HepG2 (cell line): ENCODE results near the gene TMEM129. TPM values are rescaled to one million over a fixed set of nuclear protein-coding genes. Genes with fewer than 3 reads are reported as not detected.

Experiments used
- ATAC-seq: fragments of 200-7000 bp; cut with Tn5 transposase; 3 replicates; pipeline ENCODE4 v1.9.1; 2020; ENCODE audit warnings: mild to moderate bottlenecking, moderate library complexity
- BruUV-seq: library from RNA; stranded (reverse); fragments of 400-500 nt; replicated peaks from 2 replicates; lab custom pipeline; 2021; lab: Mats Ljungman, UMichigan
- CTCF ChIA-PET: fragments of 300-600 bp; formaldehyde crosslinking; extraction: SDS; loops from one replicate; lab custom pipeline; 2021; ENCODE audit warnings: low total read pairs, inconsistent platforms, low intra/inter-chr PET ratio; lab: Yijun Ruan, JAX
- POLR2A ChIA-PET: fragments of 350-600 bp; sonication (Branson Sonifier 250); formaldehyde crosslinking; loops from one replicate; lab custom pipeline; 2020; ENCODE audit warnings: antibody characterized with exemption, inconsistent platforms; lab: Yijun Ruan, JAX
- DNase-seq: peaks from one replicate; pipeline ENCODE4 v3.0.0-alpha.2; 2015; ENCODE audit warnings: low spot score
- FAIRE-seq: peaks from 3 replicates; lab custom pipeline; 2011; peaks lifted over from hg19 to GRCh38; lab: Jason Lieb, UNC
- H2AFZ ChIP-seq: one replicate; pipeline ENCODE4 v1.6.1; 2011; ENCODE audit warnings: low read length, inconsistent platforms
- H3K27ac ChIP-seq: fragments of 300-600 bp; 3 replicates; pipeline ENCODE4 v1.8.0; 2011; ENCODE audit warnings: mixed run types, mild to moderate bottlenecking, mixed read lengths, low read length, inconsistent platforms; ENCODE audit not compliant: insufficient read depth; ENCODE audit errors: extremely low read length
- H3K27me3 ChIP-seq, 2 experiments: fragments of 200-600 bp in 1 of 2; 2 replicates in 1 of 2; 3 replicates in 1 of 2; pipeline versions ENCODE4 v1.6.0 to v1.8.0; 2011; ENCODE audit warnings: low read length in 2 of 2, mild to moderate bottlenecking in 2 of 2, moderate library complexity in 2 of 2, inconsistent platforms in 1 of 2; ENCODE audit not compliant: insufficient read depth in 2 of 2, control insufficient read depth in 1 of 2
- H3K36me3 ChIP-seq, 2 experiments: fragments of 200-600 bp in 1 of 2; replicated peaks in 1 of 2; 2 replicates in 1 of 2; 3 replicates in 1 of 2; pipeline versions ENCODE4 v1.5.1 to v1.8.0; 2011; ENCODE audit warnings: low read length in 2 of 2, inconsistent platforms in 1 of 2; ENCODE audit not compliant: insufficient read depth in 2 of 2, control insufficient read depth in 1 of 2
- H3K4me1 ChIP-seq: 2 replicates; pipeline ENCODE4 v1.5.1; 2012; ENCODE audit warnings: low read length, inconsistent platforms; ENCODE audit not compliant: insufficient read depth
- H3K4me2 ChIP-seq: 2 replicates; pipeline ENCODE4 v1.6.0; 2011; ENCODE audit warnings: low read depth, low read length, inconsistent platforms
- H3K4me3 ChIP-seq, 3 experiments: fragments of 200-600 bp in 1 of 3; sonication (generic), shearing (Covaris generic) in 1 of 3; replicated peaks in 1 of 3; 2 replicates each; pipeline ENCODE4 v1.5.1; 2011 to 2016; ENCODE audit warnings: low read length in 3 of 3, inconsistent platforms in 2 of 3, low read depth in 2 of 3, mild to moderate bottlenecking in 2 of 3, control low read depth in 1 of 3, mixed read lengths in 1 of 3; ENCODE audit not compliant: insufficient read depth in 1 of 3
- H3K79me2 ChIP-seq: one replicate; pipeline ENCODE4 v1.6.1; 2011; ENCODE audit warnings: low read length, inconsistent platforms; ENCODE audit not compliant: insufficient read depth
- H3K9ac ChIP-seq: 2 replicates; pipeline ENCODE4 v1.6.0; 2011; ENCODE audit warnings: mild to moderate bottlenecking, low read depth, low read length, inconsistent platforms; ENCODE audit not compliant: insufficient read depth
- H3K9me3 ChIP-seq: 2 replicates; pipeline ENCODE4 v1.5.1; 2012; ENCODE audit warnings: mild to moderate bottlenecking, low read length
- H4K20me1 ChIP-seq: 2 replicates; pipeline ENCODE4 v1.6.0; 2011; ENCODE audit warnings: inconsistent platforms, mild to moderate bottlenecking, low read length, moderate library complexity; ENCODE audit not compliant: insufficient read depth
- ETV6 ChIP-seq: sonication (generic); formaldehyde crosslinking; conservative IDR thresholded peaks from 2 replicates; pipeline ENCODE4 v1.4.0; 2020; ENCODE audit warnings: missing genetic modification reagents
- MXD4 ChIP-seq: IDR thresholded peaks from 2 replicates; pipeline ENCODE4 v1.6.1; 2016; ENCODE audit warnings: mild to moderate bottlenecking, missing biosample characterization, missing genetic modification reagents
- PCBP1 ChIP-seq: fragments of 200-400 bp; formaldehyde crosslinking; IDR thresholded peaks from 2 replicates; pipeline ENCODE4 v1.6.1; 2017; ENCODE audit warnings: mild to moderate bottlenecking, low read depth, low read length, borderline replicate concordance
- SP140L ChIP-seq: sonication (generic); formaldehyde crosslinking; IDR thresholded peaks from 2 replicates; pipeline ENCODE4 v1.4.0; 2020; ENCODE audit warnings: missing genetic modification reagents, borderline replicate concordance
- SRF ChIP-seq: IDR thresholded peaks from 2 replicates; pipeline ENCODE4 v1.6.1; 2011; ENCODE audit warnings: mild to moderate bottlenecking, low read depth, low read length, moderate library complexity
- ZNF616 ChIP-seq: sonication (generic); formaldehyde crosslinking; IDR thresholded peaks from 2 replicates; pipeline ENCODE4 v1.5.0; 2020; ENCODE audit warnings: low read depth, mild to moderate bottlenecking, missing genetic modification reagents
- ZSCAN31 ChIP-seq: sonication (generic); formaldehyde crosslinking; IDR thresholded peaks from 2 replicates; pipeline ENCODE4 v1.5.0; 2020; ENCODE audit warnings: low read depth, mild to moderate bottlenecking, missing genetic modification reagents
- WGBS: methylation state at CpG from one replicate; pipeline ENCODE4 v1.1.6; 2017; ENCODE audit warnings: low lambda C conversion rate; 5-methylcytosine and 5-hydroxymethylcytosine counted together
- in situ Hi-C: cut with HindIII; loops from 2 replicates; pipeline ENCODE4 v1.10.0; 2017; ENCODE audit warnings: low pct_unique_long_range_greater_than_20kb; ENCODE audit not compliant: extremely low pct_ligation_motif_present
- intact Hi-C: fragments of 100-400 bp; cut with micrococcal nuclease; formaldehyde crosslinking; loops from one replicate; pipeline ENCODE4 v1.10.0; 2022; ENCODE audit not compliant: unreplicated experiment
- polyA plus RNA-seq, 8 experiments: library from polyadenylated mRNA; depleted of rRNA in 3 of 8; stranded (reverse) in 7 of 8; unstranded in 1 of 8; fragments of >200 nt; fragmentation: Illumina TruSeq in 4 of 8; extraction: Trizol in 4 of 8; gene quantifications; 2 replicates each; pipeline versions ENCODE4 v1.2.1 to v1.2.3, GENCODE V29; 2011 to 2016; ENCODE audit warnings: low read depth in 4 of 8, missing spikeins in 1 of 8, mixed read lengths in 1 of 8; ENCODE audit not compliant: insufficient read depth in 1 of 8
- total RNA-seq, 5 experiments: library from RNA; depleted of rRNA; stranded (reverse); fragments of >200 nt; fragmentation: Illumina TruSeq; extraction: Trizol; gene quantifications; 2 replicates each; pipeline ENCODE4 v1.2.3, GENCODE V29; 2016; ENCODE audit warnings: low read depth in 1 of 5
- TF ChIP-seq, protein P1 (sequence below): sonication (generic); formaldehyde crosslinking; IDR thresholded peaks from 2 replicates; pipeline ENCODE4 v1.5.1; 2020; ENCODE audit warnings: mild to moderate bottlenecking, missing genetic modification reagents, borderline replicate concordance
- TF ChIP-seq, protein P2 (sequence below): sonication (generic); formaldehyde crosslinking; IDR thresholded peaks from 2 replicates; pipeline ENCODE4 v1.4.0; 2020; ENCODE audit warnings: missing genetic modification reagents
- TF ChIP-seq, protein P3 (sequence below): sonication (generic); formaldehyde crosslinking; IDR thresholded peaks from 2 replicates; pipeline ENCODE4 v1.5.1; 2020; ENCODE audit warnings: missing genetic modification reagents, mild to moderate bottlenecking, borderline replicate concordance

TMEM129 gene
- total and polyA plus RNA-seq, 2 of the 13 experiments (the other 11 are each of a cell fraction or from before 2014, with no cell fraction given) = 19.0 to 25.8 TPM

DNA sequence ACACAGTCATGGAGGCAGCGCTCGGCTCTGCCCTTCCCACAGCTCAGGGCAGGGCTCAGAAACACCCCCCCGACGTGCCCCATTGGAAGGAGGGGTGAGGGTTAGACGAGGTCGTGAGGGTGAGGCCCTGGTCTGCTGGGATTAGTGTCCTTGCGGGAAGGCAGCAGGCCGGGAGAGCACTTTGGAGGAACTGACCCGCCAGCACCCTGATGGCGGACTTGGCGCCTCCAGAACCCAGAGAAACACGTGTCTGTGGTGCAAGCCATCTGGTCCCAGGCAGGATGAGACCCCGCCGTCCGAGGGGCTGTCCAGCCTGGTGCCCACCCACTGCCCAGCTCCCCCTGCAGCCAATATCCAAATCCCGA, 26.5 kb upstream of the TMEM129 start:
- no peaks in the 10 kb centered on the region for H3K9me3 ChIP-seq
- H3K4me3 ChIP-seq = peak overlapping the region in 2 of 3 experiments; percentile 67 to 75; a peak in 4 of 6 replicates
- FAIRE-seq (no peak), DNase-seq (no peak), ATAC-seq (peak; percentile 0; the same call in 1 of the 3 replicates)
- peak overlapping the region; percentile 74 for H3K9ac ChIP-seq
- in situ Hi-C loops (no loop called here), intact Hi-C loops (loop anchor here (2.0 to 5.0 kb wide), 3 partner anchors 19 to 165 kb away; no protein-coding TSS in a partner anchor)
- ChIA-PET CTCF (interaction anchor here (1.4 to 7.5 kb wide), 2 partner anchors 21 to 62 kb away, joined by 5 to 179 read pairs; no protein-coding TSS in a partner anchor), POLR2A (interaction anchor here (0.5 to 5.7 kb wide), 21 partner anchors 12 to 163 kb away, joined by 3 to 47 read pairs (median 5); partner anchors contain the start of genes FGFR3, LETM1, TACC3 and TMEM129)
- H3K4me1 ChIP-seq = peaks cover 81% of the 10 kb centered on the region
- 40% methylated on average over 6 of the region's 16 CpGs for WGBS
- H3K36me3 ChIP-seq = peaks cover 9% of the 10 kb centered on the region in 2 experiments; a peak in 3 of 5 replicates
- H4K20me1 ChIP-seq = no peaks in the 10 kb centered on the region
- no peak overlapping the region for H2AFZ ChIP-seq
- peak overlapping the region; percentile 76 for H3K27ac ChIP-seq
- H3K4me2 ChIP-seq = peak overlapping the region; percentile 98
- H3K27me3 ChIP-seq = no peaks in the 10 kb centered on the region; a peak in 1 of 5 replicates
- no peaks in the 10 kb centered on the region for H3K79me2 ChIP-seq
- no TSS peak for BruUV-seq
- TF ChIP-seq ZSCAN31 (0 out of 2 replicates have a peak, but pooled peaks have one; percentile 2), SRF (no peak), ETV6 (CRISPR knock-in tag) (no peak), SP140L (CRISPR knock-in tag) (no peak), PCBP1 (peak; percentile 64; the same call in 1 of the 2 replicates), MXD4 (0 out of 2 replicates have a peak, but pooled peaks have one; percentile 23), ZNF616 (0 out of 2 replicates have a peak, but pooled peaks have one; percentile 27)
- TF ChIP-seq, protein P1, sequence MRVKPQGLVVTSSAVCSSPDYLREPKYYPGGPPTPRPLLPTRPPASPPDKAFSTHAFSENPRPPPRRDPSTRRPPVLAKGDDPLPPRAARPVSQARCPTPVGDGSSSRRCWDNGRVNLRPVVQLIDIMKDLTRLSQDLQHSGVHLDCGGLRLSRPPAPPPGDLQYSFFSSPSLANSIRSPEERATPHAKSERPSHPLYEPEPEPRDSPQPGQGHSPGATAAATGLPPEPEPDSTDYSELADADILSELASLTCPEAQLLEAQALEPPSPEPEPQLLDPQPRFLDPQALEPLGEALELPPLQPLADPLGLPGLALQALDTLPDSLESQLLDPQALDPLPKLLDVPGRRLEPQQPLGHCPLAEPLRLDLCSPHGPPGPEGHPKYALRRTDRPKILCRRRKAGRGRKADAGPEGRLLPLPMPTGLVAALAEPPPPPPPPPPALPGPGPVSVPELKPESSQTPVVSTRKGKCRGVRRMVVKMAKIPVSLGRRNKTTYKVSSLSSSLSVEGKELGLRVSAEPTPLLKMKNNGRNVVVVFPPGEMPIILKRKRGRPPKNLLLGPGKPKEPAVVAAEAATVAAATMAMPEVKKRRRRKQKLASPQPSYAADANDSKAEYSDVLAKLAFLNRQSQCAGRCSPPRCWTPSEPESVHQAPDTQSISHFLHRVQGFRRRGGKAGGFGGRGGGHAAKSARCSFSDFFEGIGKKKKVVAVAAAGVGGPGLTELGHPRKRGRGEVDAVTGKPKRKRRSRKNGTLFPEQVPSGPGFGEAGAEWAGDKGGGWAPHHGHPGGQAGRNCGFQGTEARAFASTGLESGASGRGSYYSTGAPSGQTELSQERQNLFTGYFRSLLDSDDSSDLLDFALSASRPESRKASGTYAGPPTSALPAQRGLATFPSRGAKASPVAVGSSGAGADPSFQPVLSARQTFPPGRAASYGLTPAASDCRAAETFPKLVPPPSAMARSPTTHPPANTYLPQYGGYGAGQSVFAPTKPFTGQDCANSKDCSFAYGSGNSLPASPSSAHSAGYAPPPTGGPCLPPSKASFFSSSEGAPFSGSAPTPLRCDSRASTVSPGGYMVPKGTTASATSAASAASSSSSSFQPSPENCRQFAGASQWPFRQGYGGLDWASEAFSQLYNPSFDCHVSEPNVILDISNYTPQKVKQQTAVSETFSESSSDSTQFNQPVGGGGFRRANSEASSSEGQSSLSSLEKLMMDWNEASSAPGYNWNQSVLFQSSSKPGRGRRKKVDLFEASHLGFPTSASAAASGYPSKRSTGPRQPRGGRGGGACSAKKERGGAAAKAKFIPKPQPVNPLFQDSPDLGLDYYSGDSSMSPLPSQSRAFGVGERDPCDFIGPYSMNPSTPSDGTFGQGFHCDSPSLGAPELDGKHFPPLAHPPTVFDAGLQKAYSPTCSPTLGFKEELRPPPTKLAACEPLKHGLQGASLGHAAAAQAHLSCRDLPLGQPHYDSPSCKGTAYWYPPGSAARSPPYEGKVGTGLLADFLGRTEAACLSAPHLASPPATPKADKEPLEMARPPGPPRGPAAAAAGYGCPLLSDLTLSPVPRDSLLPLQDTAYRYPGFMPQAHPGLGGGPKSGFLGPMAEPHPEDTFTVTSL (CRISPR knock-in tag) = peak; percentile 27; the same call in 1 of the 2 replicates
- TF ChIP-seq, protein P2, sequence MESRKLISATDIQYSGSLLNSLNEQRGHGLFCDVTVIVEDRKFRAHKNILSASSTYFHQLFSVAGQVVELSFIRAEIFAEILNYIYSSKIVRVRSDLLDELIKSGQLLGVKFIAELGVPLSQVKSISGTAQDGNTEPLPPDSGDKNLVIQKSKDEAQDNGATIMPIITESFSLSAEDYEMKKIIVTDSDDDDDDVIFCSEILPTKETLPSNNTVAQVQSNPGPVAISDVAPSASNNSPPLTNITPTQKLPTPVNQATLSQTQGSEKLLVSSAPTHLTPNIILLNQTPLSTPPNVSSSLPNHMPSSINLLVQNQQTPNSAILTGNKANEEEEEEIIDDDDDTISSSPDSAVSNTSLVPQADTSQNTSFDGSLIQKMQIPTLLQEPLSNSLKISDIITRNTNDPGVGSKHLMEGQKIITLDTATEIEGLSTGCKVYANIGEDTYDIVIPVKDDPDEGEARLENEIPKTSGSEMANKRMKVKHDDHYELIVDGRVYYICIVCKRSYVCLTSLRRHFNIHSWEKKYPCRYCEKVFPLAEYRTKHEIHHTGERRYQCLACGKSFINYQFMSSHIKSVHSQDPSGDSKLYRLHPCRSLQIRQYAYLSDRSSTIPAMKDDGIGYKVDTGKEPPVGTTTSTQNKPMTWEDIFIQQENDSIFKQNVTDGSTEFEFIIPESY (CRISPR knock-in tag) = peak; percentile 99
- TF ChIP-seq, protein P3, sequence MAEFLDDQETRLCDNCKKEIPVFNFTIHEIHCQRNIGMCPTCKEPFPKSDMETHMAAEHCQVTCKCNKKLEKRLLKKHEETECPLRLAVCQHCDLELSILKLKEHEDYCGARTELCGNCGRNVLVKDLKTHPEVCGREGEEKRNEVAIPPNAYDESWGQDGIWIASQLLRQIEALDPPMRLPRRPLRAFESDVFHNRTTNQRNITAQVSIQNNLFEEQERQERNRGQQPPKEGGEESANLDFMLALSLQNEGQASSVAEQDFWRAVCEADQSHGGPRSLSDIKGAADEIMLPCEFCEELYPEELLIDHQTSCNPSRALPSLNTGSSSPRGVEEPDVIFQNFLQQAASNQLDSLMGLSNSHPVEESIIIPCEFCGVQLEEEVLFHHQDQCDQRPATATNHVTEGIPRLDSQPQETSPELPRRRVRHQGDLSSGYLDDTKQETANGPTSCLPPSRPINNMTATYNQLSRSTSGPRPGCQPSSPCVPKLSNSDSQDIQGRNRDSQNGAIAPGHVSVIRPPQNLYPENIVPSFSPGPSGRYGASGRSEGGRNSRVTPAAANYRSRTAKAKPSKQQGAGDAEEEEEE (CRISPR knock-in tag) = no peak
